Astrocyte of the cerebellum (primary cell): ENCODE results near the gene PLEKHG1.

ENCODE experiments used
- DNase-seq: peaks from one replicate; pipeline ENCODE4 v3.0.0-alpha.2; 2011; ENCODE audit warnings: low read depth
- H3K4me3 ChIP-seq: 2 replicates; pipeline ENCODE4 v1.5.1; 2011; ENCODE audit warnings: mild to moderate bottlenecking, low read depth, low read length, moderate library complexity
- in situ Hi-C: cut with HindIII; loops from 2 replicates; pipeline ENCODE4 v1.10.0; 2017; ENCODE audit warnings: low sequenced_read_pairs
- TF ChIP-seq, protein P1 (sequence below): IDR thresholded peaks from 2 replicates; pipeline ENCODE4 v1.5.1; 2012; ENCODE audit warnings: low read length, low read depth, moderate library complexity, mild to moderate bottlenecking; ENCODE audit errors: missing control alignments

PLEKHG1 gene

DNA sequence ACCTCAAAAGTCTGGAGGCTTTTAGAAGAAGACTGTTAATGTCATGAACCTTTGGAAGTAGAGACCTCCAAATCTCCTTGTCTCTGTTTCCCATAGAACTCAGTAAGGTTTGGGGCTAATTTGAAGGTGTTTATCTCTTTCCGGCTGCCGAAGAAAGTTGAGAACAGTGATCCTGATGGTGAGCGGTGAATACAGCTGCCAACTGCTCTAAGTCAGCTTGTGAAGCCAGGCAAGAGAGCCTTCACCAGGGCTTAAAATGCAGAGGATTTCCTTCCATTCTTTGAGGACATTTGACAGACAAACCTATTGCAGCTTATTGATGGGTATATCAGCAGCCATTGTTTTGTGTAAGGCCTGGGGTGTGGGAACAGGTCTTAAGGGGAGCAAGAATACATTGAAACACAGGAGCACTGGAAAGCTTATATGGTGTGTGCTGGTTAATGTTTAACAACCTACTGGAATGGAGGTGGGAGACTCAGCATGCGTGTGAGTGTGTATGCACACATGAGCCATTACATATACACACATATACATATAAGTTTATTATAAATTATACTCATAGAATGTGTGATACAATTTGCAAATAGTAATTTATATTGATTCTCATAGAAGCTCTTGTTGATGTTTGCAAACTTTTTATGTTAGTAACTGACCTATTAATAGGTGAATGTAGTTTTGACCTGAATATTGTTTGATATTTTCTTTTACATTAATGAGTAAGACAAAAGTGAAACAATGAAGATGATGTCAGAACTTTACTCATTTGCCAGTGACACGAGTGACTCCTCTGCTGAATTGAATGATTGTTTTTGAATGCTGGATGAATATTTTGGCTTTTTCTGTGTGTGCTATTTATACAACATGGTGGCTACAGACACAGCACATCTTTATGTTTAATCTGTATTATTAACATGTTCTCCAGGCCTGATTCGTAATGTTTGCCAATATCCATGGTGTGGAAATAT is 18.1 kb downstream of the PLEKHG1 start:
- no peak overlapping the region for H3K4me3 ChIP-seq
- no peak for DNase-seq
- TF ChIP-seq, protein P1, sequence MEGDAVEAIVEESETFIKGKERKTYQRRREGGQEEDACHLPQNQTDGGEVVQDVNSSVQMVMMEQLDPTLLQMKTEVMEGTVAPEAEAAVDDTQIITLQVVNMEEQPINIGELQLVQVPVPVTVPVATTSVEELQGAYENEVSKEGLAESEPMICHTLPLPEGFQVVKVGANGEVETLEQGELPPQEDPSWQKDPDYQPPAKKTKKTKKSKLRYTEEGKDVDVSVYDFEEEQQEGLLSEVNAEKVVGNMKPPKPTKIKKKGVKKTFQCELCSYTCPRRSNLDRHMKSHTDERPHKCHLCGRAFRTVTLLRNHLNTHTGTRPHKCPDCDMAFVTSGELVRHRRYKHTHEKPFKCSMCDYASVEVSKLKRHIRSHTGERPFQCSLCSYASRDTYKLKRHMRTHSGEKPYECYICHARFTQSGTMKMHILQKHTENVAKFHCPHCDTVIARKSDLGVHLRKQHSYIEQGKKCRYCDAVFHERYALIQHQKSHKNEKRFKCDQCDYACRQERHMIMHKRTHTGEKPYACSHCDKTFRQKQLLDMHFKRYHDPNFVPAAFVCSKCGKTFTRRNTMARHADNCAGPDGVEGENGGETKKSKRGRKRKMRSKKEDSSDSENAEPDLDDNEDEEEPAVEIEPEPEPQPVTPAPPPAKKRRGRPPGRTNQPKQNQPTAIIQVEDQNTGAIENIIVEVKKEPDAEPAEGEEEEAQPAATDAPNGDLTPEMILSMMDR, result no peak
- in situ Hi-C loops, result no loop called here

DNA sequence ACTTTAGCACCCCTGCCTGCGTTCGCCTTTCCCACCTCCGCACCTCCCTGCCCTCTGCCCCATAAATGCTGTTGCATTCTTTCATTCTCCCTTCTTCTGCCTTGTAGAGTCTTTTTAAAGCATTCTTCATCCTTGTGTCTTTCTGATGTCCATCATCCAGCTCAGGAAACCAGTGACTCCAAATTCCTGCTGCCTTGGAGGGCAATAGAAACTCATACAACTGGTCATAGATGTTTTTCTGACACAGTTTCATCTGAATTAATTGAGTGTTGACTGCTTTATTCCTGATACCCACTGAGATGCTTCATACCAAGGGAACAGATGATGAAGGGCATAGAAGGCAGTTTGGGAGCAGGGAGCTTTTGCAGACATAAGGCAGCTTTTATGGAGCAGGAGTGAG is 19.6 kb downstream of the PLEKHG1 start:
- no peak for DNase-seq
- TF ChIP-seq, protein P1, result no peak
- in situ Hi-C loops, result no loop called here
- H3K4me3 ChIP-seq, result no peak overlapping the region

DNA sequence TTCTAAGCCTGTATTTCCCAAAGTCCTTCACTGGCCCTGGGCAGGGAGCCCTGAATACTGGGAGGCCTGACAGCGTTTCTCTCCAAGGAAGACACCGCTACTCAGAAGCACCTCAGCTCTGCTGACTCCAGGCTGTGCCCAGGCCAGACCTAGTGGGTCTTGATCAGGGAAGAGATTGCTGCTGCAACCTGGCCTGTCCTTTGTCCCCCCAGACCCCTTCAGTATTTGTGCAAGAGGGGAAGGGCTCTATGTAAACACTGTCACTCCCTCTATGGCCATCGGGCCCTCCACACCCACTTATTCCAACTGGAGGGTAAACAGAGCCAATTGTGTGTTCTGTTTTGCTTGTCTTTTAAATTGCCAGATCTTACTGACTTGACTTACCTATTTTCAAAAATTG is 20.6 kb downstream of the PLEKHG1 start:
- DNase-seq, result no peak
- H3K4me3 ChIP-seq, result no peak overlapping the region
- in situ Hi-C loops, result no loop called here
- TF ChIP-seq, protein P1, result no peak

DNA sequence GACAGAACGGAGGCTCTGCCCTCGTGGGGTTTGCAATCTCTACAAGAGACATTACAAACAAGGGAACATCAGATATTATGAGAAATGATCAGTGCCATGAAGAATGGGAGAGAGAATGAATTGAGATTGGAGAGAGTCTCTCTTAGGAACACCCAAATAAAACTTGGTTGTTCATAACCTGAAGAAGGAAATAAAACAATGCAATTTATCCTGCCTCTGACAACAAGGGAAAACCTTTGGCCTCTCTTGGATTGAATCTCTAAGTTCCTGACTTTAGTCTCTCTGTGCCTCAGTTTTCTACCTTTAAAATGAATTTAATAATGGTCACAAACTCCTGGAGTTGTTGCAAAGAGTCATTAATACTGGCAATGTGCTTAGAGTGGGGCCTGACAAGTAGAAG is 21.1 kb downstream of the PLEKHG1 start:
- no peak overlapping the region for H3K4me3 ChIP-seq
- TF ChIP-seq, protein P1, result no peak
- DNase-seq, result no peak
- in situ Hi-C loops, result no loop called here

DNA sequence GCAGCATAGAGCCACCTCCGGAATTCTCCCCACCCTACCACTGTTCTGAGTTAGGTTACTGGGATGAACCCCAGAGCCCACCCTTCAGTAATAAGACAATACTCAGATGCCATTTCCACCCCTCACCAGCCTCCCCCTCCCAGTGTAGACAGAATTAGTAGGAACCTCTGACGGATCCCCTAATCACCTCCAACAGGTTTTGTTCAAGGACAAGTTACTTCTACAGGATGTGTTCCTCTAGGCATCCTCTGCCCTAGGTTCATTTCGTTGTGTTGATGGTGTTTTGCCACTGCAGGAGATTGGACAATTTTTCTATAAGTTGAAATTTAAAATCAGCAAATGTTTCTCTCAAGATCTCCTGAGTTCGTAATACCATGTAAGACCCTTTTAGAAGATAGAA is 22.8 kb downstream of the PLEKHG1 start:
- TF ChIP-seq, protein P1, result no peak
- no peak overlapping the region for H3K4me3 ChIP-seq
- no peak for DNase-seq
- in situ Hi-C loops, result no loop called here

DNA sequence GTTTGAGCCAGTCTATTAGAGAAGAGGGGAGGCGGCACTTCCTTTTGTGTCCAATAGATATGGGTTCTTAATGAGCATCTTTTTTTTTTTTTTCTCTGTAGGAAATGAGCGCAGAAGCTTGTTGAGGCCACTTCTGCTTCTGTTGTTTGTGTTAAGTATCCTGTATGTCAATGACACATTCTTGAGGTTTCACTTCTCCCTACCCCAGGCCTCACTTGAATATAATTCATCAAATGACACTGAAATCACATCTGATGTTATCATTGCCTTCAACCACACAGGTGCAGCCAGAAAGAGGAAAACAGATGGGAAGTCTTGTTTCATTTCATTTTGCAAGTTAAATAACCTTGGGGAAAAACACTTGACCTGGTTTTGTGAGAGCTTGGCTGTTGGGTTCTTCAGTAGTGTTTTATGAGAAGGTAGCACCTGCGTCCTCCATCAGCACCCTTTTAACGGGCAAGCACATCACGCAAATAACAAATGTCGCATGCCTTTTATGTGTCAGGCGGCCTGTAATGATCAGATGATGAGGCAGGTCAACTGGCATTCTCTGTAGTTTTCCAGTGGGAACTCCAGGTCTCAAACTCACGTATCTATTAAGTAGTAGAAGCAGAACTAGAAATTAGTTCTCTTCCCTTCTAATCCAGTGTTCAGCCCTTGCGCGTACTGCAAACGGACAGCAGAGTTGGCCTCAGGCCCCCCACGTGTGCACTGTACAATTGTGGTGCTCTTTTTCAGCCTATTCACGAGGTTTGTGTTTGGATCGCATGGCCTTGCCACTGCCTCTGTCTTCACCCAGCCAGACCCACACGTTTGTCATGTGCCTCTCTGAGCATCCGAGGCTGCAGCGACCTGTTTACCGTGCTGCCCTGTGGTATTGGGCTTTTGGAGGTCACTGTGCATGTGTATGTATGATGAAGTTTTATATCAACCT is 23.5 kb downstream of the PLEKHG1 start:
- TF ChIP-seq, protein P1, result no peak
- in situ Hi-C loops, result no loop called here
- DNase-seq, result no peak
- H3K4me3 ChIP-seq, result no peak overlapping the region
